GM19043 (cell line): ENCODE results near the gene PRM3.

Source experiments
- ATAC-seq: cut with Tn5 transposase; IDR thresholded peaks from one replicate; pipeline ENCODE4 v1.9.1; 2021; ENCODE audit warnings: low read depth; ENCODE audit not compliant: unreplicated experiment

Gene PRM3

DNA sequence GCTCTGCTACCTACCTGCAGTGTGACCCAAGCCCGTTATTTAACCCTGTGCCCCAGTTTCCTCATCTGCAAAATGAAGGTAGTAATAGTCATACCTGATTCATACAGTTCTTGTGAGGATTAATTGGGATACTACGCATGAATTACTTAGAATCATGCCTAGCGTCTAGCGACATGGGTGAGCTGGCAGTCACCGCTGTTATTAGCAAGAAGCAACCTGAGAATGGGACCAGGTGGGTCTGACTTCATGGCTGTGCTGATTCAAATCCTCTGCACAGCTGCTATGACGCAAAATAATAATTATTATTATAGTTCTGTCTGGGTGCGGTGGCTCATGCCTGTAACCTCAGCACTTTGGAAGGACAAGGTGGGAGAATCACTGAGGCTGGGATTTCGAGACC, 25.3 kb downstream of the PRM3 start:
- ATAC-seq: no peak

DNA sequence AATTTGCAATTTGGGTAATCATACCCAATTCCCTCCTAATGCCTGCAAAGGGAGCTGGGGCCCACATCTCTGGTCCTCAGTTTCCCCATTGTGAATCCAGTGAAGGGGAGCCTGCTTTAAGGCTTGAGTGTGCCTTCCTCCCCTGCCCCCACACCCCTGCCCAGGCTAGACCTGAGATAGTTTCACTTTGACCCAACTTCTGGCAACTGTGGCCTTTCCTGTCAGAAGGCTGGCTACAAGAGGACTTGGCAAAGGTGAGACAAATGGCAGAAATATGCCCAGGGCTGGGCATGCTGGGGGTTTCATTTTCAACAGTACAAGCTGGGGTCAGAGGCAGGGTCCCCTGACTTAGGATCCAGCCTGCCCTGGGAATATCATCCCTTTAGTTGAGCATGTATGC, 27.4 kb downstream of the PRM3 start:
- ATAC-seq: no peak

DNA sequence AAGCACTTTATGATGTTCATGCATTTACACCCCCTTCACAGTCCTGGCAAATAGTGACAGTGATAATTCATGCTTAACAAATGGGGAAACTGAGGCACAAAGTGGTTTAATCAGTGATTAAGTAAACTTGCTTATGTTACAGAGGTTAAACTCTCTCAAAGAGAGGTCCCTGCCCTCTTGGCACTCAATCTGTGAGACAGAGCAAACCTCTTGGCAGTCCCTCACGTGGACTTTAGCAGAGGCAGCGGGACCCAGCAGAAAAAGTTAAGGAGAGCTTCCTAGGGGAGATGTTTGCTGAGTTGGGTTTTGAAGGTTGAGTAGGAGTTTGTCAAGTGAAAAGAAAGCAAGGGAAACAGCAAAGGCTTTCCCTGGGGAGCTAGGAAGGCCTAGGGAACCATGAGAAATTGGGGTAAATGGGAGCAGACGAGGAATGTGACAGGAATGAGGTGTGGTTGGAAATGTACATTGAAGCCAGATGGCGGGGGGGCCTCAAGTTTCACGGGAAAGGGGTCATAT, 28.1 kb downstream of the PRM3 start:
- ATAC-seq: no peak

DNA sequence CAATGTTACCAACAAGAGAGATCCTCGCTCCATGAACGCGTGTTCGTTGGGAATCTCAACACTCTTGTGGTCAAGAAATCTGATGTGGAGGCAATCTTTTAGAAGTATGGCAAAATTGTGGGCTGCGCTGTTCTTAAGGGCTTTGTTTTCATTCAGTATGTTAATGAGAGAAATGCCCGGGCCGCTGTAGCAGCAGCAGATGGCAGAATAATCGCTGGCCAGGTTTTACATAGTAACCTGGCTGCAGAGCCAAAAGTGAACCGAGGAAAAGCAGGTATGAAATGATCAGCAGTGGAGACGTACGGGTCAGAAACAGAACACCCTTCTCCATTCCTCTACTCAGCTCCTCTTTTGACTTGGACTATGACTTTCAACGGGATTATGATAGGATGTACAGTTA, 30.8 kb downstream of the PRM3 start:
- no peak for ATAC-seq

DNA sequence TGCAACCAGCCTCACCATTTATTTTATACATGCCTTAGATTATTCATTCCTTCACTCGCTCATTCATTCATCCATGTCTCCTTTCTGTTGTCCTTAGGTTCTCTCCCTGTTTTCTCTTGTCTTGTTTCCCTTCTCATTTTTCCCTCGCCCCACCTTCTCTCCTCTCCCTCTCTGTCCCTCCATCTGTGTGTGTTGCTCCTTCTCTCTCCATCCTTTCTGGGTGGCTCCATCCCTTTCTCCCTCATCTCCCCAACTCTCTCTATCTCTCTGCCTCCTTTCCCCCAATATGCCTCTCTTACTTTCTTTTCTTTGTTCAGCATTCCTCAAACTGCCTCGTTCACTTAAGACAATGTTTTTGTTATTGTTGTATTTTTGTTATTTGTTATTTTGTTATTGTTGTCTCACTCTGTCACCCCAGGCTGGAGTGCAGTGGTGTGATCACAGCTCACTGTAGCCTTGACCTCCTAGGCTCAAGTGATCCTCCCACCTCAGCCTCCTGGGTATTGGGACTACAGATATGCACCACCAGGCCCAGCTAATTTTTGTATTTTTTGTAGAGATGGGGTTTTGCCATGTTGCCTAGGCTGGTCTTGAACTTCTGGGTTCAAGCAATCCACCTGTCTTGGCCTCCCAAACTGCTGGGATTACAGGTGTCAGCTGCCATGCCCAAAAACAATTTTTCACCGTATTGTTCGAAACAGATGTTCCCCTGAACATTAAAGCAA, 31.8 kb downstream of the PRM3 start:
- ATAC-seq: no peak

DNA sequence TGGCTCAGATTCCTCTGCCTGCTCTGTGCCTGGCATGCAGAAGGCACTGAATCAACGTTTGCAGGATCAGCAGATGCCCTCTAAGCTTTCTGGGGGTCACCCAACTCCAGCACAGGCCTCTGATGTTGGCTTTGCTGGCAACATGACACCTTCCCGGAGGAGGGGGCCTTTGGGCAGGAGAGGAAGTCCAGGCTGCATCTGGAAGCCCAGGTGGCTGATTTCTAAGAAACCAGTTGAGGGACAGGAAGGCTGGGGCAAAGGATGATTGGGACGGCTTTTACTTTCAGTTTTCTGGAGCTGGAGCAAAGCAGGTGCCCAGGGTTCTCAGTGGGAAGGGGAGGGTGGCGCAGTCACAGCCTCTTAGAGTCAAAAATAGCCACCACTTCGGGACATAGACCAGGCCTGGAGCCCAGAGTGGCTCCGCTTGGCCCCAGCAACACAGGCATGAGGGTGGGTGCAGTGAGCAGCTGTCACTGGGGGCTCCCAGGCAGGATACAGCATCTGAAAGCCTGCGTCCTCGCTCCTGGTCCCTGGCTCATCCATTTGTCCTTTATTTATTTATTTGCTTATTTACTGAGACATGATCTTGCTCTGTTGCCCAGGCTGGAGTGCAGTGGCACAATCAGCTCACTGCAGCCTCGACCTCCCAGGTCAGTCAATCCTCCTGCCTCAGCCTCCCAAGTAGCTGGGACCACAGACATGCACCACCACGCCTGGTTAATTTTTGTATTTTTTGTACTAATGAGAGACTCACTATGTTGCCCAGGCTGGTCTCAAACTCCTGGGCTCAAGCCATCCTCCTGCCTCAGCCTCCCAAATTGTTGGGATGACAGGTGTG, 32.6 kb downstream of the PRM3 start:
- no peak for ATAC-seq

DNA sequence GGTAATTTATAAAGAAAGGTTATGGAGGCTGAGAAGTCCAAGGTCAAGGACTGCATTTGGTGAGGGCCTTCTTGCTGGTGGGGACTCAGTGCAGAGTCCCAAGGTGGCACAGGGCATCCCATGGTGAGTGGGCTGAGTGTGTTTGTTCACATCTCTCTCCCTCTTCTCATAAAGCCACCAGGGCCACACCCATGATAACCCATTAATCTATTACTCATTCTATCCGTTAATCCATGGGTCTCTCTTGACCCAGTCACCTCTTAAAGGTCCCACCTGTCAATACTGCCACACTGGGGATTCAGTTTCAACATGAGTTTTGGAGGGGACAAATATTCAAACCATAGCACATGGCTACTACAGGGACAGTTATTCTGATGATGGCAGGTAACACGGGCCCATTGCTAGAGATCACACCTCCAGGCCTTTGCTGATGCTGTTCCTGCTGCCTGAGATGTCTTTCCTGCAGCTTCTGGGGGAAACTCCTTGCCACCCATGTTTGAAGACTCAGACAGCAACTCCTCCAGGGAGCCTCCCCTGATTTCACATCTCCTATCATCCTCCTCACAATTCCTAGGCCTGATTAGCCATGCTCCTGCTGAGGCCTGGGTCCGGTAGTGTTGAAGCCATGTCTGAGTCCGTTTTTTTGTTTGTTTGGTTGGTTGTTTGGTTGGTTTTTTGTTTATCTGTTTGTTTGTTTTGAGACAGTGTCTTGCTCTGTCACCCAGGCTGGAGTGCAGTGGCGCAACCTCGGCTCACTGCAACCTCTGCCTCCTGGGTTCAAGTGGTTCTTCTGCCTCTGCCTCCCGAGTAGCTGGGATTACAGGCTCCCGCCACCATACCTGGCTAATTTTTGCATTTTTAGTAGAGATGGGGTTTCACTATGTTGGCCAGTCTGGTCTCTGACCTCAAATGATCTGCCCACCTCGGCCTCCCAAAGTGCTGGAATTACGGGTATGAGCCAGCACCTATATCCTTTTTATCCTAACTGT, 33.5 kb downstream of the PRM3 start:
- ATAC-seq: no peak

DNA sequence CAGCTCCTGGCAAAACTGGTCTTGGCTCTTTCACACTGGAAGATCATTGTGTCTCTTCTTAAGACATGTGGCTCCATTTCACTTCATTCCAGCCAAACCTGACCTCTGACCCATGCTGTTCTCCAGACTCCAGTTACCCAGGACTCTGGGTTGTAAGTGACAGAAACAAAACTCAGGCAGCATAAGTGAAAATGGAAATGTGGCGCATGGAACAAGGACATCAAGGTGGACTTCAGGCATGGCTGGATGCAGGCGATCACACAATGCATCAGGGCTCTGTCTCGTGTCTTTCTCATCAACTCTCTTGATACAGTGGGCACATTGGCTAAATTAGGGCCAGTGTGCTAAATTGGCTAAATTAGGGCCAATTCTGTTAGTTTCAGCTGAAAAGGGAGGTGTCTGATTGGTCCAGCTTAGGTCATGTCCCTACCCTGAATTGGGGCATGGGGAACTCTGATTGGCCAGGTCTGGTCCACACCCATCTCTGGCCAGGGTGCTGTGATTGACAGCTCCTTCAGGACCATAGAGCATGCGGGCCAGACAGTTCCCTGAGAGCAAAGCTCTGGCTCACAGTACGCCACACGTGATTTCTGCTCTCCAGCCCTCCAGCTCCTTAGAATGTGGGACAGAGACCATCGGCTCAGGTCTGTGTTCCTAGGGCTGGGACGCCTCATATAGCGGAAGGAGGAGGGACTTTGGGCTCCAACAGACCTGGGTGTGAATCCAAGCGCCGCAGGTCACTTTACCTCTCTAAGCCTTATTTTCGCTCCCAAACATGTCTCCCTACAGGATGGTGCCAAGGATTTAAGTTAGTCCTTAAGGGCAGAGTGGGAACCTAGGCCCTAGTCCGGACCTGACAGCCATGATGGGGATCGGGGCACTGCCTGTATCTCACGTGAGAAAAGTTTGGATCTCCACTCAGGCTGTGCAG, 34.9 kb downstream of the PRM3 start:
- no peak for ATAC-seq

DNA sequence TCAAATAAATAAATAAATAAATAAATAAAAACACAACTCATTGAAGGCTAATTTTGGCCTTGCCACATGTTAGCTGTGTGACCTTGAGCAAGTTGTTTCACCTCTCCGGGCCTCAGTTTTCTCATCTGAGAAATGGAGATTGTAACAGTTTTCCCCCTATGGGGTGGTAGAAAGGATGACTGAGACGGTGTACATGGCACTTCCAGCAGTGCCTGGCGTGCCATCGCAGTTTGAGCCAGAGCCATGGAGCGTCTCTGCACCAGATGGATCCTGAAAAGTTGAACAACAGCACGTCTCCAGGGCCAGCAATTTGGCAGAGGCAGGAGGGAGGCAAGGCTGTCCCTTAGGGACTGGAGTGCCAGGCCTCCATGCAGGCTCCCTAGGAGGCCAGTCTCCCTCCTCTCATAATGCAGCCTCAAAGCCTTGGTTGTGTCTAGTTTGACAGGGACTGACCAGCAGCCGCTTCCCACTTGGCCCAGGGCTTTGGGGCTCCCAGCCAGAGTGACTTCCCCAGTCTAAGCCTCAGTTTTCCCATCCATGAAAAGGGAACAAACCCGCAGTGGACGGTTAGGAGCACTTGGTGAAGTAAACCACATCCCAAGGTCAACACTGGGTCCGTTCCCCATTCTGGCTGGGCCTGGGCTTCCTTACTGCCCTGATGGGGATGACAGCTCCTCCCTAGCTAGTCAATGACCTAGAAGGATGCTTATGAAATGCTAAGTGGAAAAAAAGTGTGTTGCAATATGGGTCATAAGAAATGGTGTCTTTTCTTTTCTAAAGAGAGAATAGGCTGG, 36.8 kb downstream of the PRM3 start:
- no peak for ATAC-seq

DNA sequence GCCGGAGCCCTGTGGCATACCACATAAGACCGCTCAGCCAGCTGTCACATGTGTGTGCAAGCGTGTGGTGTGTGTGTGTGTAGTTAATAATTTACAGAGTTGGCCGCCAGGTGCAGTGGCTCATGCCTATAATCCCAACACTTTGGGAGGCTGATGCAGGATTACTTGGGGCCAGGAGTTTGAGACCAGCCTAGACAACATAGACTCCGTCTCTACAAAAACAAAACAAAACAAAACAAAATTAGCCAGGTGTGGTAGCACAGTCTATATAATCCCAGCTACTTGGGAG, 37.8 kb downstream of the PRM3 start:
- no peak for ATAC-seq

DNA sequence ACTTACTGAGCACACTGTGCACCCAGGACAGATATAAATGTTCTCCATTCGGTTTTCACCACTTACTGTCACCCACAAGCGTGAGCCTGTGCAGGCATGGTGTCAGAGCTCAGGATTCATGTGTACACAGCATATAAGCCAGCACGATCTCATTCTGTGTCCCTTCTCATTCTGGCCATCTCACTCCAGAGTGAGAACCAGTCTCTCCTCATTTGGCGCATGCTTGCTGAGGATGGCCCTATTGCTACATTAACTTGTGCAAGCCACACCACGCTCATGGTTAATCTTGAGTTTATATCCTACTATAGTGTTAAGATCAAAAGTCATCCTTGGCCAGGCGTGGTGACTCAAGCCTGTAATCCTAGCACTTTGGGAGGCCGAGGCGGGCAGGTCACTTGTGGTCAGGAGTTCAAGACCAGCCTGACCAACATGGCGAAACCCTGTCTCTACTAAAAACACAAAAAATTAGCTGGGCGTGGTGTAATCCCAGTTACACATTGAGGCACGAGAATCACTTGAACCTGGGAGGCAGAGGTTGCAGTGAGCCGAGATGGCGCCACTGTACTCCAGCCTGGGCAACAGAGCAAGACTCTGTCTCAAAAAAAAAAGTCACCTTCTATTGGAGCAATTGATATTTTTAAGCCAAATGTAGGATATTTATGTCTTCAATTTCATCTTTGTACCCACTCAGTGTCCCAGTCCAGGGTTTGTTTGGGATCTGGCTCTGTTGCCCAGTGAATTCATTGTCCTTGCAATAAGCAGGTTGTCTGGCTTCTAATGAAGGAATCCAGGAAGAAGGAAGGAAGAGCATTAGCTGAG, 38.3 kb downstream of the PRM3 start:
- no peak for ATAC-seq

DNA sequence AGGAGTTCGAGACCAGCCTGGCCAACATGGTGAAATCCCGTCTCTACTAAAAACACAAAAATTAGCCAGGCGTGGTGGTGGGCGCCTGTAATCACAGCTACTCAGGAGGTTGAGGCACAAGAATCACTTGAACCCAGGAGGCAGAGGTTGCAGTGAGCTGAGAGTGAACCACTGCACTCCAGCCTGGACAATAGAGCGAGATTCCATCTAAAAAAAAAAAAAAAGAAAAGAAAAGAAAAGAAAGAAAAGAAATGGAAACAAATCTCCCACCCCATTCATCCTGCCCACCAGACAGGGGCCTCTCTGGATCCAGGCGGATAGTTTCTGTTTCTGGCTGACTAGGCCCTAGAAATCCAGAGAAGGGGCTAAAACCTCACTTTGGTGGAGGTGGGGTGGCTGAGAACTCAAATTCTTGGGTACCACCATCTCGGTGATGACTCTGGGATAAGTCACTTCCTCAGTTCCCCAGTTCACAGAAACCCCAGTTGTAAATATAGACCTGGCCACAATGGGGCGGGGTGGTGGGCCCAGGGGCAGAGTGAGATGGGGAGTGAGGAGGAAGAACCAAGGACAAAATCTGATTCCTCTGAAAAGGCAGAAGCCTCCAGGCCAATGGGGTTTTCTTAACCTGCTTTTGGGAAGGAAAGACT, 39.6 kb downstream of the PRM3 start:
- ATAC-seq: no peak

DNA sequence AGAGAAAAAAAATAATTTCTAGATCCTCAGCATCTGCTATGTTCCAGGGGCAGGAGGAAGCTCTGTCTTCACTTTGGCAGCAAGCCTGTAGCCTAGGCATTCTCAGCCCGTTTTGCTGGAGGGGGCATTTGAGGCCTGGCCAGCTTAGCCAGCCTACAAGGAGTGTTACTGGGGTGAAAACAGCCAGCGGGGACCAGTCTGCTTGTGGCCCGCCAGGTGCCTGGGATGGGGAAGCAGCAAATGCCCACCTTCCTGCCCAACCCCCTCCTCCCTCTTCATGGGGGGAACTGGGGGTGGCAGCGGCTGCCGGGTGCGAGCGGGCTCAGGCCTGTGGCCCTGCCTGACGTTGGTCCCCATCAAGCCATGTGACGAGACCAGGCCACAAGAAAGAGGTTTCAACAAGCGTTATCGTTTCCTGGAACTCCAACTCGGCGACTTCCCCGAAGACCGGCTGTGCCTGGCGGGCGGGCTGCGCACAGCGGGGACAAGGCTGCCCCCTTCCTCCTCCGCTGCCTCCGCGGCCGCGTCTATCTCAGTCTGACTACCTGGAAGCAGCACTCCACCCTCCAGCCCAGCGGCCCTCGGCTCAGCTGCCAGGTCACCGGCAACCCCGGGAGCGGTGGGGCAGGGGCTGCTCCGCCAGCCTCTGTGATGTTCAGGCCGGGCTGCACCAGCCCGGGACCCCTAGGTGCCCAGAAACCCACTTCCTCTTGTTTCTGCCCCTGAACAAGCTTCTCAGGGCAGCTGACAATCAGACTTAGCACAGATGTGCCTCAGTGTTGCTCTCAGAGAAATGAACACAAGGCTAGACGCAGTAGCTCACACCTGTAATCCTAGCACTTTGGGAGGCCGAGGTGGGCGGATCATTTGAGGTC, 40.3 kb downstream of the PRM3 start:
- ATAC-seq: peak; percentile 73

DNA sequence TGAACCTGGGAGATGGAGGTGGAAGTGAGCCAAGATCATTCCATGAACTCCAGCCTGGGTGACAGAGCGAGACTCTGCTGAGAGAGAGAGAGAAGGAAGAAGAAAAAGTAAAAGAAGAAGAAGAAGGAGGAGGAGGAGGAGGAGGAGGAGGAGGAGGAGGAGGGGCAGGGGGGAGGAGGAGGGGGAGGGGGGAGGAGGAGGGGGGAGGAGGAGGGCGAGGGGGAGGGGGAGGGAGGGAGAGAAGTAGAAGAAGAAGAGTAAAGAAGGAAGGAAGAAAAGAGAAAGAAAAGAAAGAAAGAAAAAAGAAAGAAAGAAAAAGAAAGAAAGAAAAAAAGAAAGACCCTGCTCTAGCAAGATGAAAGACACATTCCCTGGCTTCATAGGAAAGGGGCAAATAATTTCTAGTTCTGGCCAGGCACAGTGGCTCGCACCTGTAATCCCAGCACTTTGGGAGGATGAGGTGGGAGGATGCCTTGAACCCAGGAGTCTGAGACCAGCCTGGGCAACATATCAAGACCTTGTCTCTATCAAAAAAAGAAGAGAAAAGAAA, 41.1 kb downstream of the PRM3 start:
- no peak for ATAC-seq

DNA sequence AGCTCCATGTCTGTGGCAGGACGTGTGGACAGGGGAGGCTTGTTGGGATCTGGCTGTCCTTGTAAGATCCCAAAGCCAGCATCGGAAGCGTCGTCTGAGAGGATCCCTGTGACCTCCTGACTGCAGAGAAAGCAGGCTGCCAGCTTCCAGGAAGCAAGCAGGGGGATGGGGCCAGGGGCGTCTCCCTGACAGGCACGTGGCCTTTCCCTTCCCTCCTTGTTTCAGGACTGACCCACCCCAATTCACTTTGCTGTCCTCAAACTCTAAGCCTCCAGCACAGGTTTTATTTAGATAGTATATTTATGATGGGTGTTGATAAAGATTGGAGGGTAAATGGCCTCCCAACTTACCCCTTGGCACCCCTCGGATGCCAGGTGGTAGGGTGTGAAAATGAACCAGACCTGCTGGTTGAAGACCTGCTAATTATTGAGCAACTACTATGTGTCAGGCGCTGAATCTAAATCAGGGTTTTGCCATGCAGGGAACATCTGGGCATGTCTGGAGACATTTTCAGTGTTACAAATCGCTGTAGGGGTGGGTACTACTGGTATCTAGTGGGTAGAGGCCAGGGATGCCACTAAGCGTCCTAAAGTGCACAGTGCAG, 42.0 kb downstream of the PRM3 start:
- ATAC-seq: no peak

DNA sequence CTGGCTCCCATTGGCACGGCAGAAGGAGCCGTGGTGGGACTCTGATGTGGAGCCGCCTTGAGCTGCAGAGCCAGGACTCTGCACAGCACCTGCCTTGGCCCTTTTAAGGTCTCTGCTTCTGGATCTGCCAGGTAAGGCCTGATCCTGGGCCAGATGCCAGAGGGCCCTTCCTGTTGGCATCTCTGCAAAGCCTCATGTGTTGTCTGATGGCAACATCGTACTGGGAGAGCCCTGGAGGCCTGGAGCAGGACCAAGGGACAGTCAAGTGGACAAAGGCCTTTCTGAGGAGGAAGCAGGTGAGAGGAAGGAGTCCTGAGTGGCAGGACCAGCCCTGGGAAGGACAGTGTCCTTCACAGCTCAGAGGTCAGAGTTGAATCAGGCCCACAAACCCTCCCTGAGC, 43.5 kb downstream of the PRM3 start:
- ATAC-seq: no peak
